GM10248 (cell line): ENCODE results near the gene PDE4D.

Experiments used
- CTCF ChIA-PET: fragments of 300-600 bp; sonication (Branson Sonifier 250); formaldehyde crosslinking; extraction: SDS; loops from one replicate; lab custom pipeline; 2021; ENCODE audit warnings: antibody characterized with exemption; lab: Yijun Ruan, JAX
- POLR2A ChIA-PET: fragments of 350-650 bp; sonication (Branson Sonifier 250); formaldehyde crosslinking; extraction: SDS; loops from one replicate; lab custom pipeline; 2020; ENCODE audit warnings: antibody characterized with exemption; lab: Yijun Ruan, JAX
- DNase-seq: peaks from one replicate; pipeline ENCODE4 v3.0.0; 2012; ENCODE audit errors: extremely low spot score
- CTCF ChIP-seq: IDR thresholded peaks from 2 replicates; pipeline ENCODE4 v1.5.1; 2012; ENCODE audit warnings: mild to moderate bottlenecking, low read depth; ENCODE audit errors: extremely low read depth, missing control alignments, control extremely low read depth

PDE4D gene

GRCh38 chr5:59132131-59132530 is 761.4 kb downstream of the PDE4D start:
- CTCF ChIA-PET, result no interaction called here
- TF ChIP-seq CTCF, result no peak
- POLR2A ChIA-PET, result no interaction called here
- DNase-seq, result no peak

GRCh38 chr5:59130431-59130830 is 763.1 kb downstream of the PDE4D start:
- CTCF ChIA-PET, result no interaction called here
- POLR2A ChIA-PET, result no interaction called here
- no peak for DNase-seq
- no peak for TF ChIP-seq CTCF

DNA sequence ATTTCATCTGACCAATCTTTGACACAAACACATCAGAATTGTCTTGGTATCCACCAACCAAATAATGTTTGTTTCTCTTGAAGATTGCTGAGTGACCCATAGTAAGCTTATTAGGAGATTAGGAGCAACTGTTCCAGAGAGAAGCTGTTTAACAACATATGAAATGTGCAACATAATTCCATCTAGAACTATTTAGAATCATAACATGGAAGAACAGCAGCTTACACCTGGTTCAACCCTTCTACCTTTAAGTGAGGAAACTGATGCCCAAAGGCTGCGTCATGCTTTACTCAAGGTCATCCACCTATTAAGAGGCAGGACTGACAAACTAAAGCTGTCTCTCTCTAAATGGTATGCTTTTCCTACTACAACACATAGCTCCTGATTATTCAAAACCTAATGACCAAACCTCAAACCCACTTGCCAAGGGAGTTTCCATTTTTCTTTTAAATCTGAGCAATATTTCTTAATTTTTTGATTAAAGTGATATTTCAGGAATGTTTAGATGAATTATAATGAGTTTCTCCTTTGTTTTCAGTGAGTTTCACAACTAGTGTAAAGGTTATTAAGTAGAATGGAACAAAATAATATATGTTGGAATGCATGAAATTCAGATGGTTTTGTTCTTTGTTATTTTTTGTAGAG is 764.8 kb downstream of the PDE4D start:
- DNase-seq, result no peak
- ChIA-PET POLR2A (no interaction called here), CTCF (interaction anchor here (0.9 to 3.4 kb wide), 7 partner anchors 9 to 243 kb away, joined by 3 to 27 read pairs (median 4); no protein-coding TSS in a partner anchor)
- TF ChIP-seq CTCF, result no peak

DNA sequence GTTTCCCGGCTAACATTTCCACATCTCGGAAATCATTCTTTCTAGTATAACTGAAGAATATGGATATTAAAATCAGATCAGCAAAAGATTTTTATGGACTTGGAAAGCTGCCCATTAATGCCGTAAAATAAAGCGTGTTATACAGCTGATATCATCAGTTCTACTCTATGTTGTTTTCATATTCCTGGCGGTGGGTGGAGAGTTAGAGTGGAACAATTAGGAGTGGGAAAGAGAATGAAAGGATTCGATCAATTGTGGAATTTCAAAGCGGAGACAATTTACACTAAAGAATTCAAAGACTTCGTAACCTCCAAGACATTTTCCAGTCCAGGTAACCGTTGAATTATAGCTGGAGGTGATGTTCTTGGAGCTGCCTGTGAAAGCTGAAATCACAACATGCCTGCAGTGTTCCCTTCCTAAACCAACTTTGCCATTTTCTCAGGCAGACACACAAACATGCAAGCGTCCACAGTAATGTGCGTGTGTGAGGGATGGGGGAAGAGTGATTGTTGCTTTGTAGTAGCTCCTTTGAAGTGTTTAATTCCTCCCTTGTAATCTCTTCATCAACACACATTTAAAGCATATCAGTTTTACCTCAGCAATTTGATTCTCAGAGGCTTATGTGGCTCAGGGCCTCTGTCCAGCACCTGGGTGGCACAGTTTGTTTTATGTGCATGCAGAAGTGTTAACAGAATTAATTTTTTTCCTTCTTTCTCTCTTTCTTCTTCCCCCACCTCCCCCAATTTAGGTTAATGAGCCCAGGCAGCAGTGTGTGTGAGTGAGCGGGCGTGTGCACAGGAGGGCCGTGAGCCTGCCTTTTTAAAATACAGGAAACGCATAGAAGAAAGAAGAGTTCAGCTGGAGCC is 766.6 kb downstream of the PDE4D start:
- no peak for TF ChIP-seq CTCF
- POLR2A ChIA-PET, result interaction anchor here (0.7 kb wide), 1 partner anchor 10 kb away, joined by 3 read pairs; no protein-coding TSS in a partner anchor
- no peak for DNase-seq
- CTCF ChIA-PET, result interaction anchor here (0.6 to 3.4 kb wide), 2 partner anchors 11 to 20 kb away, joined by 3 to 27 read pairs; no protein-coding TSS in a partner anchor

- DNase-seq, result no peak
- TF ChIP-seq CTCF, result no peak
- ChIA-PET CTCF (interaction anchor here (3.4 kb wide), 1 partner anchor 12 kb away, joined by 27 read pairs; no protein-coding TSS in a partner anchor), POLR2A (no interaction called here)
Observed at GRCh38 chr5:59126016-59126707, 767.4 kb downstream of the PDE4D start.

DNA sequence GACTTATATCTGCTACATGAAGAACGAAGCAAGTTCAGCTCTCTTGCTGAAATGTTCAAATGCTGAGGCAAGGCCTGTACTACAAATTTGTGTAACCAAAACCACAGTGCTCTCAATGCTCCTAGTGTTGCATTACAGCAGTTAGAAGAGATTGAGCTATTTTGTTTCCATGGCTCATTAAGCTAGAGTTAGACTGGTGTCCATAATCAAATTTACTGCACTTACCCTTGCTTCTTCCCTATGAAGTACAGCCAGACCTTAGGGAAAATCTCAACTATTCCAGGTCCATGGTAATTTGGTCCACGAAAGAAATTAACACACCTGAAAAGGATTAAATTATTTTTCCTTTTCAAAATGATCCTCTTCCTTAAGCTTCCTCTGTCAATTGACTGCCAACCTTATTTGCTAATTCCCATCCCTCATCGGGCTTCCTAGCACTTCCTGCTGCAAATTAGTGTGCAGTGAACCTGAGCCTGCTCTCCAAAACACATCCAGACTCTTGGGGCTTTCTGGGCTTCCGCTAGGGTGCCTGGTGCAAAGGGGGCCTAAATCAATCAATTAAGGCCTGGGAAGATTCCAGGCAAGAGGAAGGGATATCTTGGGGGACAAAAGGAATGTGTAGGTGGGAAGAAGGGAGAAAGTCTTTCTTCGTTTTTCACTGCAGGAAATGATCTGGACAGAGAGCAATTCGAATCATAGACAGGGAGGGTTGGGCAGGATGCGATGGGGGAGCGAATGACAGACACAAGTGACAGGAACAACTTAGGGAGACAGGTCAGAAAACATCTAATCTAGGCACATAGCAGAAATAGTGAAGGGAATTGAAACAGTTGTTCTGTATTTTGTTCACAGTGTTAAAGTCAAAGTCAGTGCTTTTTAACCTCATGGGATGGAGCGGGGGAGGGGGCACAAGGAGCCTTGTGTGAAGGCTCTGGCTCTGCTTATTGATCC is 768.2 kb downstream of the PDE4D start:
- CTCF ChIA-PET, result interaction anchor here (1.1 to 2.0 kb wide), 5 partner anchors 9 to 77 kb away, joined by 3 to 8 read pairs (median 5); no protein-coding TSS in a partner anchor
- POLR2A ChIA-PET, result no interaction called here
- TF ChIP-seq CTCF, result no peak
- DNase-seq, result no peak
